Measurements from ENCODE around the gene PLCB1.

PLCB1 gene

GRCh38 chr20:8150591-8150990, 18.5 kb downstream of the PLCB1 start:
- no peak for TF ChIP-seq CTCF (IDR thresholded peaks at IDR 0.05)
- Histone ChIP-seq H3K4me3 (no peak overlapping the region), H3K27ac (peak overlapping the region in 1 of 2 donors; percentile 13)
- no peak for DNase-seq (ENCODE audit: low spot score)

- no peak for DNase-seq (ENCODE audit: low spot score)
- peak overlapping the region in 1 of 2 donors; percentile 43 for H3K27ac ChIP-seq
- TF ChIP-seq CTCF (IDR thresholded peaks at IDR 0.05), result no peak
- H3K4me3 ChIP-seq, result no peak overlapping the region
Observed at GRCh38 chr20:8151372-8151771, 19.3 kb downstream of the PLCB1 start.

GRCh38 chr20:8152183-8152582, 20.1 kb downstream of the PLCB1 start:
- no peak for DNase-seq (ENCODE audit: low spot score)
- no peak for TF ChIP-seq CTCF (IDR thresholded peaks at IDR 0.05)
- Histone ChIP-seq H3K27ac (no peak overlapping the region), H3K4me3 (no peak overlapping the region)

- TF ChIP-seq CTCF (IDR thresholded peaks at IDR 0.05), result no peak
- Histone ChIP-seq H3K27ac (no peak overlapping the region), H3K4me3 (no peak overlapping the region)
- no peak for DNase-seq (ENCODE audit: low spot score)
Observed at GRCh38 chr20:8152847-8153246, 20.8 kb downstream of the PLCB1 start.

- no peak for DNase-seq (ENCODE audit: low spot score)
- Histone ChIP-seq H3K27ac (no peak overlapping the region), H3K4me3 (no peak overlapping the region)
- TF ChIP-seq CTCF (IDR thresholded peaks at IDR 0.05), result no peak
Observed at GRCh38 chr20:8153281-8153908, 21.3 kb downstream of the PLCB1 start.

- no peak for TF ChIP-seq CTCF (IDR thresholded peaks at IDR 0.05)
- DNase-seq (ENCODE audit: low spot score), result no peak
- Histone ChIP-seq H3K4me3 (no peak overlapping the region), H3K27ac (no peak overlapping the region)
Observed at GRCh38 chr20:8154638-8155037, 22.6 kb downstream of the PLCB1 start.

GRCh38 chr20:8155229-8155628, 23.2 kb downstream of the PLCB1 start:
- no peak for TF ChIP-seq CTCF (IDR thresholded peaks at IDR 0.05)
- Histone ChIP-seq H3K4me3 (no peak overlapping the region), H3K27ac (no peak overlapping the region)
- no peak for DNase-seq (ENCODE audit: low spot score)
